SHP77 treated with DMSO at 0.1 percent for 48 hours (cell line): Measurements from ENCODE around the gene HEPACAM.

ENCODE experiments used
- DNase-seq: peaks from one replicate; lab custom pipeline; 2025; lab: John Stamatoyannopoulos, UW

Gene HEPACAM

DNA sequence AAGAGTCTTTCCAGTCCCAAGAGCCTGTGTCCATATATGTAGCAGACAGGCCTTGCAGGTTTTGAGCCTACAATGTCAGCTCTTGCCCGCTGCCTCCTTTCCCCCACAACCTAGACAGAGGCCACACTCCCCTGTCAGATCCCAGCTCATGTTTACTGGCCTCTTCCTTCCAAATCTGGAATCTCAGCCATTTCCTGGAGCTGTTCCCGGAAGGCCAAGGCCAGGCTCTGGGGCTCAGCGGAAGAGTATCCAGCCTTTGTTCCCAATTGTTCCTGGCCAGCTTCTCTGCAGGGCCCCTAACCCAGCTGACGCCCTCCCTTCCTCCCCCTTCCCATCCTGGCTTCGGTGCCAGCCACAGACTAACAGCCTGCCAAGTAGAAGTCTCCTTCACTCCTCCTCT, 37.1 kb downstream of the HEPACAM start:
- DNase-seq = no peak

- no peak for DNase-seq
Observed at GRCh38 chr11:124898263-124898680, 37.6 kb downstream of the HEPACAM start.

DNA sequence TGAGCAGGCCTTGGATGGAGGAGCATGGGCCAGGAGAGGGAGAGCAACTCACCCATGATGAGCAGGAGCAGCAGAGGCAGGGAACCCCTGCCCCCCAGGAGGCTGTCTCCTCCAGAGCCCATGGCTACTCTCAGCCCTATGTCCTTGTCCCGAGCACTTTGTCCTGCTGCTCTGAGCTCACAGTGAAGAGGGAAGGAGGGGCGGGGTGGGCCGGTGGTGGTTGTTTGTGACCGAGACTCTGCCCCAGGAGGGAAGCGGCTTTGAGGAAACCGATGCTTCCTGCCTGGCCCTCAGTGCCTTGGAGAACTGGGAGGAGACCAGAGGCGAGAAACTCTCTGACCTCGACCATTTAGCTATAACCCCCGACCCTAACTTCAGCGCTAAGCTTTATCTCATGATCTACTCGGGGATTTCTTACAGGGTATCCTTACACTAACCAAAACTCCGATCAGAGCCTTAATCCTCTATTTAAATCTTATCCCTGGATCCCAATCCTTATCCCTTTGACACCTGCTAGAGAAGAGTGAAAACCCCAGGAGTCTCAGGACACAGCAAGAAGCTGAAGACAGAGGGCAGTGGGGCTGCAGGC, 38.1 kb downstream of the HEPACAM start, which contains the start of gene ROBO4:
TSS of gene ROBO4 (minus strand) at position 192 of the 589 bp plus-strand sequence. CDS start at position 122, 70 bp downstream.
- no peak for DNase-seq

DNA sequence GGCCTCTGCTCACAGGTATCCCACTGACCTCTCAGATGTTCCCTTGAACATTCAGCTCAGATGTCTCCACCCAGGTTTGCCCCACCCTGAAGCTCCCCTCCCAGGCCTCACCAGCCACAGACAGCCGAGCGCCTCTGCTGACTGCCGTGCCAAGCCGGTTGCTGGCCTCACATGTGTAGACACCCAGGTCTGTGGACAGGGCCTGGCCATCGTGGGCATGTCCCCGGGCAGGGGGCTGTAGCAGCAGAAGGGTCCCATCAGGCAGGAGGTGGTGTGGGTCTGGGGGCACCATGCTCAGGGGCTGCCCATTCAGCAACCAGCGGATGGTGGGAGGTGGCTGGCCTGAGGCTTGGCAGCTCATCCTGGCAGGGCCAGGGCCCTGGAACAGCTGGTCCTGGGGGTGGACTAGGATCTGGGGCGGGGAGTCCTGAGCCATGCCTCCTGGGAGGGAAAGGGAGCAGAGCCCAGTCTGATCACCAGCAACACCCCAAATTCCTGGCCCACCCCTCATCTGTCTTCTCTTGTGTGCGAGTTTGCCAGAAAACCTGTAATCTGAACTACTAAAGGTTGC, 38.9 kb downstream of the HEPACAM start:
- DNase-seq = no peak

DNA sequence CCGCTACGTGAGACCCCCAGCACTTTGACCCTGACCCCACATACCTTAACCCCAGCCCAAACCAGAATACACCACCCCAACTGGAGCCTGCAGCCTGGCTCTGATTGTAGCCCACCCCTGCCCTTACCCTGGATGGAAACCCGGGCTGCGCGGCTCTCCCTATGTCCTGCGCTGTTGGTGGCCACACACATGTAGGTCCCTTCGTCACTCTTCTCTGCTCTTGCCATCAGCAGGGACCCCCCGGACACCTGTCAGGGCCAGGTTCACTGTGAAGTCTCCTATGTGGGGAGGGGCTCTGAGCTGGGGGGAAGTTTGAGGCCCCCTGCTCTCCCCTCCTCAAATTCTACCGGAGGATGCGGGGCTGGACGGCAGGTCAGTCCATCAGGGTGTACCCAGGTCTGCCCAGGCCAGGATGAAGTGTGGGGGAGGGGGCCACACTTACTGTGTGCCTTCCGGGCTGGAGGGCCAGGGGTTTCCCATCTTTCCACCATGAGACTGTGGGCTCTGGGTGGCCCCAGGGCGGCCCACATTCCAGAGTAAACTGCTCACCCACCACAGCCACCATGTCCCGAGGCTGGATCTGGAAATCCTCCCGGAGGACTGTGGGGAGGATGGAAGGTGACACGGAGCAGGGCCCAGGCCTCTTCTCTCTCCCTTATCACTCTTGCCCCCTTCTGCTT, 39.6 kb downstream of the HEPACAM start:
- no peak for DNase-seq

DNA sequence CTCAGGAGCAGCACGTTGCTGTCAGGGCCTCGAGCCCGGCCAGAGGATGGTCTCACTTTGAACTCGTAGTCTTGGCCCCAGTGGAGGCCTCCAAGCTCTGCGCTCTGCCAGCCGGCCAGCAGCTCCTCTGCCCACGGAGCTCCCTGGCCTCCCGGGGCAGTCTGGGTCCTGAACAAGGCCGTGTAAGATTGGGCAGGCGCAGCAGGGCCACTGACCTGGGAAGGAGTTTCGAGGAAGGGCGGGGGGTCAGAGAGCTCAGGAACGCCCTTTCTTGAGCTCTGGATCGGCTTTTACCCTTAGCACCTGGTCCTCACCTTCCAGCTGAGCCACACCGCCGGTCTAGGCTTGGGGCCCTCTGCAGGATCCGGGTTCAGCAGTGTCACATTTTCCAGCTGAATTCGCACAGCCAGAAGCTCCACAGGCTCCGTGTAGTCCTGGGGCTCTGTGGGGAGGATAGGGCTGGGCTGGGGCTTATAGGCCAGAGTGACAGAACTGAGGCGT, 40.3 kb downstream of the HEPACAM start:
- no peak for DNase-seq

DNA sequence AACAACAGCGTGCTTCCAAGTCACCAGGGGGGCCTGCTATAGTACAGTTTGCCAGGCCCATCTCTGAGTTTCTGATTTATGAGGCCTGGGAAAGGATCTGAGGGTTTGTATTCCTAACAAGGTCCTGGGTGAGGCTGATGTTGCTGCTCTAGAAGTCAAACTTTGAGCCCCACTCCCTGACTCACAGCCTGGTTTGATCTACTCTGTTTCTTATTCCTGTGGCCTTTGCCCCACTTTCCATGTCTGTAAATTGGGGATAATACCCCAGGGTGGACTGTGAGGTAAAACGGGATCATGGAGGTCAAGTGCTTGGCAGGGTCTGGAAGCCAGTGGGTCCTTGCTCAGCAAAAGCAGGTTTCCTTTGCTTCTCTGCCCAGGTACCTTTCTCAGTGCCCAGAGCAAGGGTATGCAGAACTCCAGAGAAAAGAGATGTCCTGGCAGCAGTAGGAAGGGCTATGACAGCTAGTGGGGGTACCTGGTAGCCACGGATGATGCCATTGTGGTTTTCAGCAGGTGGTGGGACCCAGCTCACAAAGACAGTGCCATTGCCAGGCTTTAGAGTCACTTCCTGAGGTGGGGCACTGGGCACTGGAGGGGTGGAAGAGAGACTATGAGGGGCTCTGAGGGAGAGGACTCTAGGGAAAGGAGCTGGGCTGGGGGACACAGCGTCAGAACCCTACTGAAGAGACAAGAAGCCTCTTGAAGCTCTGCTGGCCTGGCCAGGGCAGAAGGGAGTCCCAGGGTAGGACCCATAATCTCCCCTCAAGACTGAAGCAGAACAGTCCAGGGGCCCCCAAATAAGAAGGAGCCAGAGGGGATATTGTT, 41.0 kb downstream of the HEPACAM start:
- no peak for DNase-seq

GRCh38 chr11:124893781-124894401, 42.0 kb downstream of the HEPACAM start:
- DNase-seq = no peak

- DNase-seq = no peak
Observed at GRCh38 chr11:124892750-124893454, 42.9 kb downstream of the HEPACAM start.

- DNase-seq = no peak
Observed at GRCh38 chr11:124892146-124892545, 43.7 kb downstream of the HEPACAM start.

DNA sequence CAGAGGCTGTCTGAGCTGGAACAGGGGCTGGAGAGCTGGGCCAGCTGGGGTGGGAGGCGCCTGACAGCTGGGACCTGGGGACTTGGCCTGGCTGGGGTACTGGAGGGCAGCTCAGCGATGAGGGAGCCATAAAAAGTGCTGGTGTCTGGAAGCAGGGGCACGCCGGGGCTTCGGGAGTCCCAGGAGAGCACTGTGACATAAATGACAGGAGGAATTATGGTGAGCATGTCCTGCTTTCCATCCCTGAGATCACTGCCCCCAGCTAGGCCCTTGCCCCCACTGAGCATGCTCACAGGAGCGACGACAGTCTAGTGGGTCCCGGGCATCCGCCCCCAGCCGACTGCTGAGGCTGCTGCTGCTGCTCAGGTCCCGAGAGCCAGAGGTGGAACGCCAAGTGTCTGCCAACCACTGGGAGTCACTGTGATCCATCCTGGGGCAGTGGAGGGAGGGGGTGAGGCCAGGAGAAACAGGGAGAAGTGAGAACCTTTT, 44.4 kb downstream of the HEPACAM start:
- DNase-seq = no peak

- no peak for DNase-seq
Observed at GRCh38 chr11:124890683-124891372, 45.0 kb downstream of the HEPACAM start.

DNA sequence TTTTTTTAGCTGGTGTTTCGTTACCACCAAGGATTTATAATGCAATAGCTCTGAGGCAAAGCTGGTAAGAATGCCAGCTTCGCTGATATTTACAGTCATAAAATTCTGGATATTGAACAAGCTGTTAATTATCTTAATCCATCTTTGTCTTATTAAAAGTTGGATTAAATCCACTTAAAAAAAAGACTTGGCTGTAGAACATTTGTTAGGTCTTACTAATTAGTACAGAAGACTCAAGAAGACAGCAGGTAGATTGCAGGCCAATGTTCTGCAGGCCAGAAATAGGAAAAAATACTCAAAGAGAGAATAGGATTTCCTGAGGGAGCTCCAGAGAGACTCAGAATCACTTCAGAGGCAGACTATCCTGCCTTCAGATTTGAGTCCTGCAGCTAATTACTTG, 45.7 kb downstream of the HEPACAM start:
- no peak for DNase-seq

GRCh38 chr11:124889191-124890091, 46.4 kb downstream of the HEPACAM start:
- DNase-seq = no peak

GRCh38 chr11:124887667-124888013, 48.2 kb downstream of the HEPACAM start:
- DNase-seq = no peak

DNA sequence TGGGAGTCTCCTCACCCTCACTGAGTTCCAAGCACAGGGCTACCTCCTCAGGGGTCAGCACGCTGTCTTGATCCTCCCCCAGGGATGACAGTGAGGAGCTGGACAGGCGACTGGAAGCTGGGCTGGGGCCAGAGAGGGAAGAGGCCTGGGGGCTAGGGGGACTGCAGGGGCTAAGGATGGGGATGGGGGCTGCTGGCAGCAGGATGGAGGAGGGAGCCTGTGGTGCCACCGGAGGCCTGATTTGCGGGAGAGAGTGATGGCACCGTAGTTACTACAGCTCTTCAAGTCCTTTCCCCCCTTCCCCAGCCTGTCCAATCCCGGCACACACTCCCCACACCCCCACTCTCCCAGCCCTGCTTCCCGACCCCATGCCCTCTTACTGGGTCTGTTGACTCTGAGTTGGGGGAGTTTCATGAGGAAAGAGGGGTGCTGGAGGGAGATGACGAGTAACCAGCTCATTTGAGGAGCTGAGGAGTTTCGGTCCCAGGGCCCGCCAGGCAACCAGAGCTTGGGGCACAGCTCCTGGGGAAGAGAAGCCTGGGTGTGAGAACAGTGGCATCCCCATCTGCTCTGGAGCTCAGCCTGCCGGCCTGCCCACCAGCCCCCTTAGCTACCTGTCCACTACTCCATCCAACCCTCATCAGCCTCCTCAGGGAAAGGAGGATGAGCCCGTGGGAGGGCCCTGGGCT, 48.7 kb downstream of the HEPACAM start:
- no peak for DNase-seq

GRCh38 chr11:124886476-124886875, 49.4 kb downstream of the HEPACAM start:
- no peak for DNase-seq

- no peak for DNase-seq
Observed at GRCh38 chr11:124884869-124885479, 50.9 kb downstream of the HEPACAM start.

GRCh38 chr11:124884340-124884739, 51.5 kb downstream of the HEPACAM start:
- DNase-seq = no peak
